ENCODE results near the gene EVX2.

DNA sequence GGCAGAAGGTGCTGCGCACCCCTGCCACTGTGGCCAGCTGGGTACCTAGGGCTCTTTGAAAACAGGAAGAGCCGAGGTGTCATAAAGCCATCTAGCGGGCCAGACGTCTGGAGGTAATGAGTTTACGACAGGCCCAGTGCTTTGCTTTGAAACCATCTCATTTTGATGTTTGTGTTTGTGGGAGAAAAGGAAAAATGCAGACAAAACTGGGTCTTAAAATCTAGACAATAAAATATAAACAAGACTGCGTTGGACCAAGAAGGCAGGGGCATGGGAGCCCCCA, 42.0 kb upstream of the EVX2 start:
- TF ChIP-seq, protein P1, sequence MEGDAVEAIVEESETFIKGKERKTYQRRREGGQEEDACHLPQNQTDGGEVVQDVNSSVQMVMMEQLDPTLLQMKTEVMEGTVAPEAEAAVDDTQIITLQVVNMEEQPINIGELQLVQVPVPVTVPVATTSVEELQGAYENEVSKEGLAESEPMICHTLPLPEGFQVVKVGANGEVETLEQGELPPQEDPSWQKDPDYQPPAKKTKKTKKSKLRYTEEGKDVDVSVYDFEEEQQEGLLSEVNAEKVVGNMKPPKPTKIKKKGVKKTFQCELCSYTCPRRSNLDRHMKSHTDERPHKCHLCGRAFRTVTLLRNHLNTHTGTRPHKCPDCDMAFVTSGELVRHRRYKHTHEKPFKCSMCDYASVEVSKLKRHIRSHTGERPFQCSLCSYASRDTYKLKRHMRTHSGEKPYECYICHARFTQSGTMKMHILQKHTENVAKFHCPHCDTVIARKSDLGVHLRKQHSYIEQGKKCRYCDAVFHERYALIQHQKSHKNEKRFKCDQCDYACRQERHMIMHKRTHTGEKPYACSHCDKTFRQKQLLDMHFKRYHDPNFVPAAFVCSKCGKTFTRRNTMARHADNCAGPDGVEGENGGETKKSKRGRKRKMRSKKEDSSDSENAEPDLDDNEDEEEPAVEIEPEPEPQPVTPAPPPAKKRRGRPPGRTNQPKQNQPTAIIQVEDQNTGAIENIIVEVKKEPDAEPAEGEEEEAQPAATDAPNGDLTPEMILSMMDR (IDR thresholded peaks at IDR 0.05) = no peak
- TF ChIP-seq POLR2A (IDR thresholded peaks at IDR 0.05) (no peak), EP300 (IDR thresholded peaks at IDR 0.05) (no peak)
